HepG2 (cell line): ENCODE measurements around the gene CCDC69. TPM values are rescaled to one million over a fixed set of nuclear protein-coding genes. Genes with fewer than 3 reads are reported as not detected.

Source experiments
- AKAP8 ChIP-seq: sonication (generic); formaldehyde crosslinking; IDR thresholded peaks from 2 replicates; pipeline ENCODE4 v1.5.1; 2020; ENCODE audit warnings: mild to moderate bottlenecking, missing genetic modification reagents
- ATF7 ChIP-seq, 2 experiments: fragments of 450-650 bp in 1 of 2; sonication (generic) in 1 of 2; formaldehyde crosslinking in 1 of 2; IDR thresholded peaks; 2 replicates each; pipeline versions ENCODE4 v1.4.0 to v1.6.1; 2016 to 2020; ENCODE audit warnings: antibody characterized with exemption in 1 of 2, mild to moderate bottlenecking in 1 of 2, missing genetic modification reagents in 1 of 2
- CBX5 ChIP-seq: sonication (generic); formaldehyde crosslinking; IDR thresholded peaks from 2 replicates; pipeline ENCODE4 v1.4.0; 2020; ENCODE audit warnings: missing genetic modification reagents, borderline replicate concordance
- HNRNPLL ChIP-seq: fragments of 200-400 bp; formaldehyde crosslinking; IDR thresholded peaks from 2 replicates; pipeline ENCODE4 v1.6.1; 2017; ENCODE audit warnings: mild to moderate bottlenecking, low read depth, low read length; ENCODE audit not compliant: poor library complexity, severe bottlenecking
- NCOA1 ChIP-seq: sonication (generic); formaldehyde crosslinking; IDR thresholded peaks from 2 replicates; pipeline ENCODE4 v1.9.0; 2021; ENCODE audit warnings: missing genetic modification reagents
- POLR2A ChIP-seq, 2 experiments: IDR thresholded peaks; 2 replicates each; pipeline ENCODE4 v1.6.1; 2011; ENCODE audit warnings: low read depth in 2 of 2, low read length in 2 of 2, mild to moderate bottlenecking in 1 of 2, moderate library complexity in 1 of 2; ENCODE audit not compliant: insufficient read depth in 1 of 2
- RFXAP ChIP-seq: sonication (generic); formaldehyde crosslinking; IDR thresholded peaks from 2 replicates; pipeline ENCODE4 v1.4.0; 2020; ENCODE audit warnings: missing genetic modification reagents, borderline replicate concordance
- SKI ChIP-seq: fragments of 450-650 bp; IDR thresholded peaks from one replicate; pipeline ENCODE4 v1.6.1; 2018; ENCODE audit warnings: mild to moderate bottlenecking; ENCODE audit not compliant: partially characterized antibody
- YEATS4 ChIP-seq: sonication (generic); formaldehyde crosslinking; IDR thresholded peaks from 2 replicates; pipeline ENCODE4 v1.4.0; 2020; ENCODE audit warnings: missing genetic modification reagents, borderline replicate concordance
- ZIK1 ChIP-seq: sonication (generic); formaldehyde crosslinking; IDR thresholded peaks from 2 replicates; pipeline ENCODE4 v1.5.0; 2020; ENCODE audit warnings: mild to moderate bottlenecking, low read depth, missing genetic modification reagents, borderline replicate concordance
- polyA plus RNA-seq, 8 experiments: library from polyadenylated mRNA; depleted of rRNA in 3 of 8; stranded (reverse) in 7 of 8; unstranded in 1 of 8; fragments of >200 nt; fragmentation: Illumina TruSeq in 4 of 8; extraction: Trizol in 4 of 8; gene quantifications; 2 replicates each; pipeline versions ENCODE4 v1.2.1 to v1.2.3, GENCODE V29; 2011 to 2016; ENCODE audit warnings: low read depth in 4 of 8, missing spikeins in 1 of 8, mixed read lengths in 1 of 8; ENCODE audit not compliant: insufficient read depth in 1 of 8
- total RNA-seq, 5 experiments: library from RNA; depleted of rRNA; stranded (reverse); fragments of >200 nt; fragmentation: Illumina TruSeq; extraction: Trizol; gene quantifications; 2 replicates each; pipeline ENCODE4 v1.2.3, GENCODE V29; 2016; ENCODE audit warnings: low read depth in 1 of 5
- TF ChIP-seq, protein P1 (sequence below): sonication (generic); formaldehyde crosslinking; IDR thresholded peaks from 2 replicates; pipeline ENCODE4 v1.5.0; 2020; ENCODE audit warnings: mild to moderate bottlenecking, missing genetic modification reagents, moderate library complexity
- TF ChIP-seq, protein P2 (sequence below): sonication (generic); formaldehyde crosslinking; IDR thresholded peaks from 2 replicates; pipeline ENCODE4 v1.5.1; 2020; ENCODE audit warnings: mild to moderate bottlenecking, missing genetic modification reagents, moderate library complexity
- TF ChIP-seq, protein P3 (sequence below): fragments of 450-650 bp; IDR thresholded peaks from 2 replicates; pipeline ENCODE4 v1.6.1; 2017; ENCODE audit warnings: mild to moderate bottlenecking
- TF ChIP-seq, protein P4 (sequence below): sonication (generic); formaldehyde crosslinking; IDR thresholded peaks from 2 replicates; pipeline ENCODE4 v1.5.0; 2020; ENCODE audit warnings: mild to moderate bottlenecking, missing genetic modification reagents
- TF ChIP-seq, protein P5 (sequence below): IDR thresholded peaks from 2 replicates; pipeline ENCODE4 v1.6.1; 2016; ENCODE audit warnings: missing genetic modification reagents, missing compliant biosample characterization
- TF ChIP-seq, protein P6 (sequence below): sonication (generic); formaldehyde crosslinking; IDR thresholded peaks from 2 replicates; pipeline ENCODE4 v1.4.0; 2020; ENCODE audit warnings: missing genetic modification reagents

Gene CCDC69
- total and polyA plus RNA-seq, 2 of the 13 experiments (the other 11 are each of a cell fraction or from before 2014, with no cell fraction given): 12.2 to 45.2 TPM

DNA sequence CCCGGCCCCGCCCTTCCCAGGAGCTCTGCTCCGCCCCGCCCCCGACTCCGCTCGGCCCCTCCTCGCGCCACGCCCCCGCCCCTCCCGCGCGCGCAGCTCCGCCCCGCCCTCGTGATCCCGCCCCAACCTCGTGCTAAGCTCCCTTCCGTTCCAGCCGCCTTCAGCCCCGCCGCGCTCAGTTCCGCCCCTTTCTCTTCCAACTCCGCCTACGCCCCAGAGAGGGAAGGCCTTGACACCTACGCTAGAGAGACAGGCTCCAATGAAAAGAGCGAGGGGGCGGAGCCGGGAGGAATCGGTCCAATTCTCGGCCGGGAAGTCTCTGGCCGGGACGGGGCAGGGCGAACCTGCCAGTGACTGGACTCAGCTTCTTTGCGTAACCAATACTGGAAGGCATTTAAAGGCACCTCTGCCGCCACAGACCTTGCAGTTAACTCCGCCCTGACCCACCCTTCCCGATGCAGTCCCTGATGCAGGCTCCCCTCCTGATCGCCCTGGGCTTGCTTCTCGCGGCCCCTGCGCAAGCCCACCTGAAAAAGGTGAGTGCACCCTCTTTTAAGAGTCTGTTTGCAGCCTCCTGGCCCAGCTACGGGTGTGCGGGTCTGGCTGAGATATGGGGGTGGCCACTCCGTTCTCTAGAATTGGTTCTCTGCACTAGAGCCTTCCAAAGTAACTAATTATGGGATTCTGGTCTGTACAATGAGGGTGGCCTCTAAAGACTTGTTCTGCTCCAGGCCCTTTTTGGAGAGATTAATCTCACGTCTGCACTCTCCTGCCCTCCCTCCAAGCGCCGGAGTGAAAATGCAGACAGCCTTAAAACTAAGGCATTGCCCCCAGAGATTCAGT, 29.1 kb upstream of the CCDC69 start, which contains the start of gene GM2A (continued):
- TF ChIP-seq, protein P1, sequence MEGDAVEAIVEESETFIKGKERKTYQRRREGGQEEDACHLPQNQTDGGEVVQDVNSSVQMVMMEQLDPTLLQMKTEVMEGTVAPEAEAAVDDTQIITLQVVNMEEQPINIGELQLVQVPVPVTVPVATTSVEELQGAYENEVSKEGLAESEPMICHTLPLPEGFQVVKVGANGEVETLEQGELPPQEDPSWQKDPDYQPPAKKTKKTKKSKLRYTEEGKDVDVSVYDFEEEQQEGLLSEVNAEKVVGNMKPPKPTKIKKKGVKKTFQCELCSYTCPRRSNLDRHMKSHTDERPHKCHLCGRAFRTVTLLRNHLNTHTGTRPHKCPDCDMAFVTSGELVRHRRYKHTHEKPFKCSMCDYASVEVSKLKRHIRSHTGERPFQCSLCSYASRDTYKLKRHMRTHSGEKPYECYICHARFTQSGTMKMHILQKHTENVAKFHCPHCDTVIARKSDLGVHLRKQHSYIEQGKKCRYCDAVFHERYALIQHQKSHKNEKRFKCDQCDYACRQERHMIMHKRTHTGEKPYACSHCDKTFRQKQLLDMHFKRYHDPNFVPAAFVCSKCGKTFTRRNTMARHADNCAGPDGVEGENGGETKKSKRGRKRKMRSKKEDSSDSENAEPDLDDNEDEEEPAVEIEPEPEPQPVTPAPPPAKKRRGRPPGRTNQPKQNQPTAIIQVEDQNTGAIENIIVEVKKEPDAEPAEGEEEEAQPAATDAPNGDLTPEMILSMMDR (CRISPR knock-in tag): no peak
- TF ChIP-seq, protein P2, sequence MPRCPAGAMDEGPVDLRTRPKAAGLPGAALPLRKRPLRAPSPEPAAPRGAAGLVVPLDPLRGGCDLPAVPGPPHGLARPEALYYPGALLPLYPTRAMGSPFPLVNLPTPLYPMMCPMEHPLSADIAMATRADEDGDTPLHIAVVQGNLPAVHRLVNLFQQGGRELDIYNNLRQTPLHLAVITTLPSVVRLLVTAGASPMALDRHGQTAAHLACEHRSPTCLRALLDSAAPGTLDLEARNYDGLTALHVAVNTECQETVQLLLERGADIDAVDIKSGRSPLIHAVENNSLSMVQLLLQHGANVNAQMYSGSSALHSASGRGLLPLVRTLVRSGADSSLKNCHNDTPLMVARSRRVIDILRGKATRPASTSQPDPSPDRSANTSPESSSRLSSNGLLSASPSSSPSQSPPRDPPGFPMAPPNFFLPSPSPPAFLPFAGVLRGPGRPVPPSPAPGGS: no peak
- TF ChIP-seq CBX5 (CRISPR knock-in tag) (peak; percentile 32; the same call in 1 of the 2 replicates), YEATS4 (peak; percentile 5; the same call in 1 of the 2 replicates), NCOA1 (CRISPR knock-in tag) (no peak), SKI (peak; percentile 28), RFXAP (CRISPR knock-in tag) (no peak), ATF7 (IDR thresholded peaks at IDR 0.05) (no peak), ATF7 (CRISPR knock-in tag; IDR thresholded peaks at IDR 0.05) (no peak), HNRNPLL (peak; percentile 92), AKAP8 (CRISPR knock-in tag) (no peak), POLR2A (IDR thresholded peaks at IDR 0.05; ENCODE audit: insufficient read depth in 1 of 2, low read depth in 2 of 2, low read length in 2 of 2) (peak; percentile 90 to 98), ZIK1 (CRISPR knock-in tag) (0 out of 2 replicates have a peak, but pooled peaks have one; percentile 23)
- TF ChIP-seq, protein P3, sequence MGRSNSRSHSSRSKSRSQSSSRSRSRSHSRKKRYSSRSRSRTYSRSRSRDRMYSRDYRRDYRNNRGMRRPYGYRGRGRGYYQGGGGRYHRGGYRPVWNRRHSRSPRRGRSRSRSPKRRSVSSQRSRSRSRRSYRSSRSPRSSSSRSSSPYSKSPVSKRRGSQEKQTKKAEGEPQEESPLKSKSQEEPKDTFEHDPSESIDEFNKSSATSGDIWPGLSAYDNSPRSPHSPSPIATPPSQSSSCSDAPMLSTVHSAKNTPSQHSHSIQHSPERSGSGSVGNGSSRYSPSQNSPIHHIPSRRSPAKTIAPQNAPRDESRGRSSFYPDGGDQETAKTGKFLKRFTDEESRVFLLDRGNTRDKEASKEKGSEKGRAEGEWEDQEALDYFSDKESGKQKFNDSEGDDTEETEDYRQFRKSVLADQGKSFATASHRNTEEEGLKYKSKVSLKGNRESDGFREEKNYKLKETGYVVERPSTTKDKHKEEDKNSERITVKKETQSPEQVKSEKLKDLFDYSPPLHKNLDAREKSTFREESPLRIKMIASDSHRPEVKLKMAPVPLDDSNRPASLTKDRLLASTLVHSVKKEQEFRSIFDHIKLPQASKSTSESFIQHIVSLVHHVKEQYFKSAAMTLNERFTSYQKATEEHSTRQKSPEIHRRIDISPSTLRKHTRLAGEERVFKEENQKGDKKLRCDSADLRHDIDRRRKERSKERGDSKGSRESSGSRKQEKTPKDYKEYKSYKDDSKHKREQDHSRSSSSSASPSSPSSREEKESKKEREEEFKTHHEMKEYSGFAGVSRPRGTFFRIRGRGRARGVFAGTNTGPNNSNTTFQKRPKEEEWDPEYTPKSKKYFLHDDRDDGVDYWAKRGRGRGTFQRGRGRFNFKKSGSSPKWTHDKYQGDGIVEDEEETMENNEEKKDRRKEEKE: no peak
- TF ChIP-seq, protein P4, sequence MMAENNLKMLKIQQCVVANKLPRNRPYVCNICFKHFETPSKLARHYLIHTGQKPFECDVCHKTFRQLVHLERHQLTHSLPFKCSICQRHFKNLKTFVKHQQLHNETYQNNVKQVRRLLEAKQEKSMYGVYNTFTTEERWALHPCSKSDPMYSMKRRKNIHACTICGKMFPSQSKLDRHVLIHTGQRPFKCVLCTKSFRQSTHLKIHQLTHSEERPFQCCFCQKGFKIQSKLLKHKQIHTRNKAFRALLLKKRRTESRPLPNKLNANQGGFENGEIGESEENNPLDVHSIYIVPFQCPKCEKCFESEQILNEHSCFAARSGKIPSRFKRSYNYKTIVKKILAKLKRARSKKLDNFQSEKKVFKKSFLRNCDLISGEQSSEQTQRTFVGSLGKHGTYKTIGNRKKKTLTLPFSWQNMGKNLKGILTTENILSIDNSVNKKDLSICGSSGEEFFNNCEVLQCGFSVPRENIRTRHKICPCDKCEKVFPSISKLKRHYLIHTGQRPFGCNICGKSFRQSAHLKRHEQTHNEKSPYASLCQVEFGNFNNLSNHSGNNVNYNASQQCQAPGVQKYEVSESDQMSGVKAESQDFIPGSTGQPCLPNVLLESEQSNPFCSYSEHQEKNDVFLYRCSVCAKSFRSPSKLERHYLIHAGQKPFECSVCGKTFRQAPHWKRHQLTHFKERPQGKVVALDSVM: no peak
- TF ChIP-seq, protein P5, sequence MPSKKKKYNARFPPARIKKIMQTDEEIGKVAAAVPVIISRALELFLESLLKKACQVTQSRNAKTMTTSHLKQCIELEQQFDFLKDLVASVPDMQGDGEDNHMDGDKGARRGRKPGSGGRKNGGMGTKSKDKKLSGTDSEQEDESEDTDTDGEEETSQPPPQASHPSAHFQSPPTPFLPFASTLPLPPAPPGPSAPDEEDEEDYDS (CRISPR knock-in tag): peak; percentile 100
- TF ChIP-seq, protein P6, sequence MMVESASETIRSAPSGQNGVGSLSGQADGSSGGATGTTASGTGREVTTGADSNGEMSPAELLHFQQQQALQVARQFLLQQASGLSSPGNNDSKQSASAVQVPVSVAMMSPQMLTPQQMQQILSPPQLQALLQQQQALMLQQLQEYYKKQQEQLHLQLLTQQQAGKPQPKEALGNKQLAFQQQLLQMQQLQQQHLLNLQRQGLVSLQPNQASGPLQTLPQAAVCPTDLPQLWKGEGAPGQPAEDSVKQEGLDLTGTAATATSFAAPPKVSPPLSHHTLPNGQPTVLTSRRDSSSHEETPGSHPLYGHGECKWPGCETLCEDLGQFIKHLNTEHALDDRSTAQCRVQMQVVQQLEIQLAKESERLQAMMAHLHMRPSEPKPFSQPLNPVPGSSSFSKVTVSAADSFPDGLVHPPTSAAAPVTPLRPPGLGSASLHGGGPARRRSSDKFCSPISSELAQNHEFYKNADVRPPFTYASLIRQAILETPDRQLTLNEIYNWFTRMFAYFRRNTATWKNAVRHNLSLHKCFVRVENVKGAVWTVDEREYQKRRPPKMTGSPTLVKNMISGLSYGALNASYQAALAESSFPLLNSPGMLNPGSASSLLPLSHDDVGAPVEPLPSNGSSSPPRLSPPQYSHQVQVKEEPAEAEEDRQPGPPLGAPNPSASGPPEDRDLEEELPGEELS: 0 out of 2 replicates have a peak, but pooled peaks have one; percentile 19
